DND-41 (cell line): ENCODE measurements around the gene B4GALT1.

Source experiments
- ATAC-seq: fragments of 200-7000 bp; cut with Tn5 transposase; 3 replicates; pipeline ENCODE4 v1.9.1; 2021; ENCODE audit warnings: low read depth; ENCODE audit not compliant: insufficient read depth
- DNase-seq: peaks from one replicate; pipeline ENCODE4 v3.0.0-alpha.2; 2020
- H2AFZ ChIP-seq: 2 replicates; pipeline ENCODE4 v1.6.0; 2012; ENCODE audit warnings: low read depth, low read length
- H3K27ac ChIP-seq: 2 replicates; pipeline ENCODE4 v1.5.1; 2012; ENCODE audit warnings: low read length, inconsistent platforms
- H3K27me3 ChIP-seq: fragments of 200-600 bp; sonication (generic); 2 replicates; pipeline ENCODE4 v1.6.0; 2012; ENCODE audit warnings: low read length, mild to moderate bottlenecking, inconsistent platforms; ENCODE audit not compliant: insufficient read depth, poor library complexity
- H3K36me3 ChIP-seq: 2 replicates; pipeline ENCODE4 v1.5.1; 2012; ENCODE audit warnings: low read length, inconsistent platforms; ENCODE audit not compliant: insufficient read depth
- H3K4me1 ChIP-seq: 2 replicates; pipeline ENCODE4 v1.5.1; 2012; ENCODE audit warnings: mild to moderate bottlenecking, low read length; ENCODE audit not compliant: insufficient read depth
- H3K4me2 ChIP-seq: 2 replicates; pipeline ENCODE4 v1.6.0; 2012; ENCODE audit warnings: mild to moderate bottlenecking, moderate library complexity, low read length, inconsistent platforms; ENCODE audit not compliant: insufficient read depth
- H3K4me3 ChIP-seq, 2 experiments: fragments of 200-600 bp in 1 of 2; shearing (Covaris generic) in 1 of 2; 2 replicates each; pipeline ENCODE4 v1.5.1; 2012 to 2016; ENCODE audit warnings: inconsistent platforms in 2 of 2, low read length in 2 of 2, mild to moderate bottlenecking in 2 of 2, low read depth in 1 of 2, moderate library complexity in 1 of 2
- H3K79me2 ChIP-seq: 2 replicates; pipeline ENCODE4 v1.6.0; 2012; ENCODE audit warnings: low read length, inconsistent platforms; ENCODE audit not compliant: insufficient read depth
- H3K9ac ChIP-seq: 2 replicates; pipeline ENCODE4 v1.6.0; 2012; ENCODE audit warnings: low read depth, mild to moderate bottlenecking, inconsistent platforms, low read length, moderate library complexity
- H3K9me3 ChIP-seq: 2 replicates; pipeline ENCODE4 v1.5.1; 2012; ENCODE audit warnings: low read length, moderate library complexity, mild to moderate bottlenecking, inconsistent platforms; ENCODE audit not compliant: insufficient read depth, severe bottlenecking
- H4K20me1 ChIP-seq: 2 replicates; pipeline ENCODE4 v1.6.0; 2012; ENCODE audit warnings: low read length; ENCODE audit not compliant: insufficient read depth
- CTCF ChIP-seq: IDR thresholded peaks from 2 replicates; pipeline ENCODE4 v1.5.1; 2012; ENCODE audit warnings: borderline replicate concordance, low read length, moderate library complexity, mild to moderate bottlenecking; ENCODE audit not compliant: poor library complexity, severe bottlenecking; ENCODE audit errors: extremely low read depth
- EZH2 ChIP-seq: IDR thresholded peaks from 3 replicates; pipeline ENCODE4 v1.6.1; 2012; ENCODE audit warnings: borderline replicate concordance, low read depth, mild to moderate bottlenecking, moderate library complexity, low read length, inconsistent platforms; ENCODE audit not compliant: severe bottlenecking

Gene B4GALT1

DNA sequence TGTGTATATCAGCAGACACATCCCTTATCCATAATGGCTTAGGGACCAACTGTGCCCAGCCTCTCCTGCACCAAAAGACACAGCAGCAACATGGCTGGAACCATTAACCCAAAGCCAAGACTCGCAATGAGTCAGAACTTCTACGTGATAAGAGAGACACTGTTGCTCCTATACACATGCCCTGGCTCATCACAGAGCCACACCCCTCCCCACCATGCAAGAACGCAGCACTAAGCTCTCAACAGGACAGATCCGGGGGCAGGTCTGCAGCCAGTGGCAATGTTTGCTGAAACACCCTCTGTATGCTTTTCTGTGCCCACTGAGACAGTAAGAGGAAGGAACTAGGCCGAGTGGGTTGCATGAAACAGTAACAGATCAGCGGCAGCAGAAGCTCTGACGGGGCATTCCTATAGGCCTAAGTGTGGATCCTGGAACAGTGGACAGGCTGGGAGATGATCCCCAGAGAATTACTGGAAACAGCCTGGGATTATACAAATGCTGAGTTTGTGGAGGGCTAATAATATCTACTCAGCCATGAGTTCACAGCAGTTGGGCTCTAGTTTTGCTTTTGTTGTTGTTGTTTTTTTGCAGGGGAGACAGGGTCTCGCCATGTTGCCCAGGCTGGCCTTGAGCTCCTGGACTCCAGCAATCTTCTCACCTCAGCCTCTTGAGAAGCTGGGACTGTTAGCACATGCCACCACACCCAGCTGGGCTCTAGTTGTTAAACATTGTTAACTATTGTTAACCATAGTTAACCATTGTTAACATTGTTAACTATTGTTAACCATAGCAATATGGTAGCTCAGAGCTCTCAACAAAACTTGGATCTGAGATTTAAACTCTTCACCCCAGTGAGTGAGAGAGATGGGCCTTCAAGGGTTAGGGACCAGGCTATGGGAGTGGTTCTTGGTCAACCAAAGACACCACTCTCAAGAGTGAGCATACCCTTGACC is 41.0 kb downstream of the B4GALT1 start:
- Histone ChIP-seq H3K27ac (no peak overlapping the region), H3K4me3 (no peak overlapping the region), H3K79me2 (no peaks in the 10 kb centered on the region), H2AFZ (no peak overlapping the region), H4K20me1 (no peaks in the 10 kb centered on the region), H3K36me3 (peaks cover 13% of the 10 kb centered on the region; the same call in 1 of the 2 replicates), H3K4me1 (no peaks in the 10 kb centered on the region), H3K9me3 (no peaks in the 10 kb centered on the region), H3K4me2 (no peak overlapping the region), H3K9ac (no peak overlapping the region), H3K27me3 (no peaks in the 10 kb centered on the region)
- ATAC-seq (no peak), DNase-seq (no peak)
- TF ChIP-seq CTCF (no peak), EZH2 (no peak)

DNA sequence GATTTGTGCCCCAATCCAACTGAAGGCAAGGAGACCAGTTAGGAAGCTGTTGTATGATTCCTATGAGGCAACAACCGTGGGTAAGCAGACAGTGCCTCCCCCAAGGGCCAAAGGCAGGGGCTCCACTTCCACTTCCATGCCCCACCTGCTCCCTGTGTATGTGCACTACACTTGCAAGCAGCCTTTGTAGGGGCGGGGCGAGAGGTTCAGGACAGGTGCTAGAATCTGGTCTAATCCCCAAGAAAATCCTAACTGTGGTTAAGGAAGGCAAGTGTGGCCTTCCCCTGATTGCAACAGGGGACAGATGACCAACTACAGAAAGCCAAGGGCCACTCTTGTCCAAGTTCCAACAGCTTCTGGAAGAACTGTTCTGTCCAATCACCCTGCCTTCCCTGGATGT is 41.7 kb downstream of the B4GALT1 start:
- Histone ChIP-seq H3K4me3 (no peak overlapping the region), H3K27me3 (no peaks in the 10 kb centered on the region), H3K9ac (no peak overlapping the region), H3K36me3 (peaks cover 13% of the 10 kb centered on the region; the same call in 1 of the 2 replicates), H4K20me1 (no peaks in the 10 kb centered on the region), H3K27ac (no peak overlapping the region), H2AFZ (no peak overlapping the region), H3K4me1 (no peaks in the 10 kb centered on the region), H3K9me3 (no peaks in the 10 kb centered on the region), H3K79me2 (no peaks in the 10 kb centered on the region), H3K4me2 (no peak overlapping the region)
- TF ChIP-seq EZH2, result no peak
- TF ChIP-seq CTCF, result no peak
- ATAC-seq, result no peak
- DNase-seq, result no peak

- TF ChIP-seq CTCF (no peak), EZH2 (no peak)
- ATAC-seq, result no peak
- no peak overlapping the region for H3K27ac ChIP-seq
These were observed 42.3 kb downstream of the B4GALT1 start for GRCh38 chr9:33124751-33125381.

More at GRCh38 chr9:33124751-33125381, 42.3 kb downstream of the B4GALT1 start:
- Histone ChIP-seq H3K9me3 (no peaks in the 10 kb centered on the region), H3K4me3 (no peak overlapping the region), H3K36me3 (peaks cover 10% of the 10 kb centered on the region), H4K20me1 (no peaks in the 10 kb centered on the region), H3K27me3 (no peaks in the 10 kb centered on the region), H3K79me2 (no peaks in the 10 kb centered on the region), H3K4me2 (no peak overlapping the region), H3K4me1 (no peaks in the 10 kb centered on the region), H3K9ac (no peak overlapping the region), H2AFZ (no peak overlapping the region)
- DNase-seq, result no peak
